GM18873 (cell line): ENCODE results near the gene BTBD9.

Source experiments
- ATAC-seq: cut with Tn5 transposase; IDR thresholded peaks from one replicate; pipeline ENCODE4 v1.9.1; 2021; ENCODE audit warnings: mild to moderate bottlenecking, moderate library complexity, moderate number of reproducible peaks; ENCODE audit not compliant: unreplicated experiment, low FRiP score

Gene BTBD9

GRCh38 chr6:38172739-38173410 is 466.9 kb downstream of the BTBD9 start:
- no peak for ATAC-seq

DNA sequence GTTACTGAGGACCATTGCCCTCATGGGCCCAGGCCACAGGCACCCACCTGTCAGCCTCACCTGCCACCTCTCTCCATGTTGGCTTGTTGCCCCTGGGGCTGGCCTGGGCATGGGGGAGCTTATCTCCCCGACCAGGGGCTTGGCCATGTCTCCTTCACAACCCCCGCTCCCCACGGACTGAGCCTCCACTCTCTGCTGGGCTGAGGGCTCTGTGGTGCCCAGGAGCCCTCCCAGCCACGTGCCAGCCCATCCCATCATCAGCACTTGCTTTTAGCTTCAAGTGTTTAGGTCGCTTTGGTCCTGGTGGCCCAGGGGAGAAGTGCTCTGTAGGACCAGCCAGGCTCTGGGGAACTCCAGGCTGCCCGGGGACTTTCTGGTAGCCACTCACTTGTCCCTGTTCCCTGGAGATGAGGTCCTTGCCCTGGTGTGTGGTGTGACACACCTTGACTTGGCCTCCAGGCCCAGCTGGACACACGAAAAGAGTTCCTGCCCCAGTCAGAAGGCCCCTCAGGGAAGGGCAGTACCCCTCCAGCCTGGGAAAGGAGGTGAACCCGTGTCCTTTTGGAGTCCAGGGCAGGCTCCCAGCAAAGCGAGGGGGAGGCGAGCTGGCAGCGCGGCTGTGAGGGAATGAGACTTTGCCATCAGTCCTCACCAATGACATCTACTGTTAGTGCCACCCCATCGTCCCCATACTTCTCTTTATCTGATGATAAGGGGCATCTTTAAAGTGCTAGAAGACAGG is 467.6 kb downstream of the BTBD9 start:
- ATAC-seq: no peak

DNA sequence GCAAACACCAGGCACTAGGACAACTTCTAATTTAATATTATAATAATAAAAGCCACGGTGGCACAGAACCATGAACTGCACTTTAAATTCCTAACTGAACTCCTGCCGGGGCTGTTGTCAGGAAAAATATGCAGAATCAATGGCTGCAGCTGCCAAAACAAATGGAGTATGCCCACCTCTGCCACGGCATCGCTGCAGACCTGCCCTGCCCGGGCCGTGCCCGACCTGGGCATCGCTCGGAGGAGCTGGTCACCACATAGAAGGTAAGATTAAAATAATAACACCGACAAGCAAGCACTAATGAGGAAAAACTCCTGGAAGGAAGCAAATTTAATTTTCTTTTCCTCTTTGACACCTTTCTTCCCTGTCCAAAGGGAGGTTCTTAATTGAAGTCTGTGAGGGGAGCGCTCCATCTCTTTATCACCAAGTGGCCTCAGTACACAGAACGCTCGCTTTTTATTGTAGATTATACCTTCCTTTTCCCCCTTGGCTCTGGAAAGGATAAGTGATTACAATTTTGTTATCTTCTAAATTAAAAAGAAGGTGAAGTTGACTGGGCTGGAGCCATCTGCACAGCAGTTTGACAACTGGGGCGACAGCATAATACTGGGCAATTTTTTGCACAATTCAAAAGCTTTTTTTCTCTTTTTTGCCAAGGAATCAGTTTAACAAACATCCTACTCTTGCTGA is 468.9 kb downstream of the BTBD9 start:
- ATAC-seq: no peak

GRCh38 chr6:38169977-38170526 is 469.7 kb downstream of the BTBD9 start:
- no peak for ATAC-seq

GRCh38 chr6:38169221-38169976 is 470.3 kb downstream of the BTBD9 start:
- ATAC-seq: no peak

GRCh38 chr6:38168699-38169098 is 471.0 kb downstream of the BTBD9 start:
- no peak for ATAC-seq

DNA sequence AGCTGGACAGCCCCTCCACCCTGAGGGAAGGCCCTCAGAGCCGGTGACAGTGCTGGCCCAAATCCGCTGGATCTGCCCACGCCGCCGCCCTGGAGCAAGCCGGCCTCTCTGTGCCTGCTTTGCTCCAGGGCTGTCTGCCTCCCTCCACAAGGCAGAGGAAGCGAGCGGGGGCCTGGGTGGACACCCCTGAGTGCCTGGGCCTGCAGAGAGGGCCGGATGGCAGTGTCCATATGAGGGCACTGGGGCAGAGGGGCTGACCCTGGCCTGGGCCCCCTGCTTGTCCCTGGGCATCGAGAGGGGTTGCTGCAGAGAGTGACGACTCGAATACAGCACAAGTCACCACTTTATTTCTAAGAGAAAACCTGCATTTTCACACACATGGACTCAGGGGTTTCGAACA is 471.6 kb downstream of the BTBD9 start:
- ATAC-seq: no peak

- no peak for ATAC-seq
These were observed 472.1 kb downstream of the BTBD9 start for GRCh38 chr6:38167598-38167997.

GRCh38 chr6:38166411-38167240 is 473.1 kb downstream of the BTBD9 start:
- ATAC-seq: no peak

DNA sequence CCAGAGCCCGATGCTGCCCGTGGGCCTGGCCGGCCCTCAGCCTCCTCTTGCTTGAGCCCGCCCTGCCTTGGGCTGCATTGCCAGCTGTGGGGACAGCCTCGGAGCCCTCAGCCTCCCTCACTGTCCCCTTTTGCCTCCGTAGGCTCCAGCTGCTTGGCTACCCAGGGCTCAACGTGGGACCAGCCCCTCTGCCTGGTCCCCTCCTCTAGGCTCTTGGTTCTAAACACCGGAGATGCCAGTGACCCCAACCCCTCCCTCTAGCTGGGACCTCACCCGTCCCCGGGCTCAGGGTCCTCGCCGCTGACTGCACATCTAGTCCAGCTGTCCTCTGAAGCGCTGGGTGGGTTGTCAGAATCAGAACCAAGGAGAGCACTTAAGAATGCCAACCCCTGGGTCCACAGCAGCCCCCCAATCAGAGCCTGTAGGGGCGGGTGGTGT is 475.0 kb downstream of the BTBD9 start:
- ATAC-seq: no peak

- ATAC-seq: no peak
These were observed 475.6 kb downstream of the BTBD9 start for GRCh38 chr6:38164131-38164481.

- no peak for ATAC-seq
These were observed 476.3 kb downstream of the BTBD9 start for GRCh38 chr6:38163186-38164130.

GRCh38 chr6:38162493-38163185 is 477.1 kb downstream of the BTBD9 start:
- no peak for ATAC-seq

DNA sequence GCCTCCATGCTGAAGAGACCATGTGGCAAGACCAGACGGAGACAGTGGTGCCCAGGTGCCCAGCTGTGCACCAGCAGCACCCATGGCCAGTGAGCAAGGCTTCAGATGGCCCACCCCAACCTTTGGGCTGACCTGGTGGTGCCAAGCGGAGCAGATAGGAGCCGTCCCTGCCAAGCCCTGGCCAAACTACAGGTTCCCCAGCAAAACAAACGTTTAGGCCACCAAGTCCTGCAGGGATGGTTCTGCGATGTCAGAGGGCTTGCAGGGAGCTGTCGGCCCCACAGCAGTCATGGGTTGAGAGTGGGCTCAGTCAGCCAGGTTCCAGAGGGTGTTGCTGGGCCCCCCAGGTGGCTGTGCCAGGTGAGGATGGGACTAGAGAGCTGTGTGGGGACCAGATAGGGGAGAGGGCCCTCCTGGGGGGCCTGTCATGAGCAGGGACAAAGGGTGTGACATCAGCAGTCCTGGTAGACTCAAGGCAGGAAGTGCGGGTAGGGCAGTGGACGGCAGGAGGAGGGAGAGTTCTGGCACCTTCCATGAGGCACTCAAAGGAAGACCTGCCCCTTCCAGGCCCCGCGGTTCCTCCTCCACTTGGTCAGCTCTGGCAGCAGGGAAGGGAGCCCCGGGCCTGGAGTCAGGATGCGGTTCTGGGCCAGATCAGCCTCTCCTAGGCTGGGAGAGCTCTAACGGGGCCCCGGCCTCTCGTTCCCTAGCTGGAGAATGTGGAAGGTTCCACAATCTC is 477.8 kb downstream of the BTBD9 start:
- no peak for ATAC-seq

GRCh38 chr6:38161331-38161730 is 478.4 kb downstream of the BTBD9 start:
- ATAC-seq: no peak

DNA sequence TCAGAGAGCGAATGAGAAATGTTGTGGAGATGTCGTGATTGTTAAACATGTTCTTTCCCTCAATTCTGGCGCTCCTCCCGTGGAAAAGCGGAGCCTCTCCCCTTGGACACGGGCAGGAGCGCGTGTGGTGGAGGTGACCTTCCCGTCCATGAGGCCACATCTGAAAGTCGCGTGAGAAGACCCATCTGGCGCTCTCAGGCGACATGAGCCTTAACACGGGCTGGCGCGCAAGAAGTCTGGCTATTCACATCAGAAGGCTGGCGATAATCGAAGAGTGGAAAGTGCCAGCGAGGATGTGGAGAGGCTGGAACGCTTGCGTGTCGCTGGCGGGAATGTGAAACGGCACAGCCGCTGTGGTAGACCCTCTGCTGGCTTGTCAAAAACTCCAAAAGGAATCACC is 478.9 kb downstream of the BTBD9 start:
- ATAC-seq: no peak

DNA sequence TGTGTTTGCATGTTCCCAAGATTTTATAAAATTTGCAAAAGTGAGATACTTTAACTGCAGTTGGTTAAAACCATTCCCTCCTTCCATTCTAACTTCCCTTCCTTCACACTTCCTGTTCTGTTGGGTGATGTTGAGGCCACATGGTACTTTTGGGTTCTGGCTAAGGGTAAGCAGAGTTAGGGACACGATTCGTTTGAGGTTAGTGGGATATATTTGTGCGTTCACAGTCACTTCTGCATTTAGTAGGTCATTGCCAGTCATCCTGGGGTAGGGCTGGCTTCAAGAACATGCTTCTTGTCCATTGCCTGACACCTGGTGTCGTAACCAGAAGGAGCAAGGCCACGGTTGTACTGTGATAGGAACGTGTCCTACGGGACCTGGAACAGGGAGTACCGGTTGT is 480.1 kb downstream of the BTBD9 start:
- no peak for ATAC-seq
